ENCODE measurements around the gene GPD1. TPM values are rescaled to one million over a fixed set of nuclear protein-coding genes. Genes with fewer than 3 reads are reported as not detected.

The GPD1 gene
- total RNA-seq, 1 donor from 2014 or later = not detected

GRCh38 chr12:50061946-50062686 is 41.7 kb upstream of the GPD1 start:
- no peak for DNase-seq (ENCODE audit: low spot score)
- H3K9me3 Mint-ChIP-seq (ENCODE audit: low read depth) = no peaks in the 10 kb centered on the region
- no peak for TF ChIP-seq CTCF (IDR thresholded peaks at IDR 0.05)
- H3K4me1 Mint-ChIP-seq (ENCODE audit: low read depth) = peaks cover 6% of the 10 kb centered on the region
- H3K36me3 Mint-ChIP-seq (ENCODE audit: low read depth) = no peaks in the 10 kb centered on the region
- no peak overlapping the region for H3K27ac Mint-ChIP-seq (ENCODE audit: unreplicated experiment)
- no peaks in the 10 kb centered on the region for H3K27me3 Mint-ChIP-seq (ENCODE audit: low read depth)
- H3K4me3 Mint-ChIP-seq (ENCODE audit: unreplicated experiment) = no peak overlapping the region

DNA sequence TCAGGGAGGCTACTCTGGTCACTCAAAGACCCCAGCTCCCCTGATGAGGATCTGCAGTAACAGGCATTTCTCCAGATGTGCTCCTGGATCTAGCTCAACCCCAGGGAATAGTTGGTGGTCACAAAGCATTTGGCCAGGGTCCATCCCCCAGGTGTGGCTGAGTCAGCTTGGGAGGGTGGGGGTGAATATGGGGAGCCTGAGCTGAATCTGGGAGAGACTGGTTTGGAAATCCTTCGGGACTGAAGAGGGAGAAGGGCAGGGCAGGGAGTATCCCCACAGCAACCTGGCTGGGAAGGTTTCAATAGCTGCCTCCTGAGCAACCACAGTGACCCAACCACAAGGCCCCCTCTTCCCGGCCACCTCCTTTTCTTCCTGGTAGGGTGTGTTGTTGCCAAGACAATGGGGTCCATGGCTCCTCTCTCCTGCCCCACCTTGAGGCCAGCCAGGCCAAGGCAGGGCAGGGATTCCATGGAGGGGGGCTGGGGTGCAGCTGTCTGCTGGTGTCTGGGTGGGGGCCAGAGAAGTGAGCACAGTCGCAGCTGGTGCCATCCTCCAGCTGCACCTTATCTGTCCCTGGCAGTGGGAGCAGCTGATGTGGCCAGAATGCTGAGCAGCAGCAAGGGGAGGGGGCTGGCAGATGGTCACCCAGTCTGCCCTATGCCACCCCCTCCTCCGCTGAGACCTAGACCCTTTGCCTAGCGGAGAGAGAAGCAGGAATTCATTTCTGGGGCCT is 40.9 kb upstream of the GPD1 start:
- TF ChIP-seq CTCF (IDR thresholded peaks at IDR 0.05) = no peak
- H3K27me3 Mint-ChIP-seq (ENCODE audit: low read depth) = no peaks in the 10 kb centered on the region
- H3K4me3 Mint-ChIP-seq (ENCODE audit: unreplicated experiment) = no peak overlapping the region
- H3K4me1 Mint-ChIP-seq (ENCODE audit: low read depth) = peaks cover 5% of the 10 kb centered on the region
- H3K9me3 Mint-ChIP-seq (ENCODE audit: low read depth) = no peaks in the 10 kb centered on the region
- DNase-seq (ENCODE audit: low spot score) = peak; percentile 70
- H3K36me3 Mint-ChIP-seq (ENCODE audit: low read depth) = no peaks in the 10 kb centered on the region
- H3K27ac Mint-ChIP-seq (ENCODE audit: unreplicated experiment) = no peak overlapping the region

- no peak overlapping the region for H3K4me3 Mint-ChIP-seq (ENCODE audit: unreplicated experiment)
- no peaks in the 10 kb centered on the region for H3K9me3 Mint-ChIP-seq (ENCODE audit: low read depth)
- H3K27me3 Mint-ChIP-seq (ENCODE audit: low read depth) = no peaks in the 10 kb centered on the region
- peaks cover 11% of the 10 kb centered on the region for H3K4me1 Mint-ChIP-seq (ENCODE audit: low read depth)
- H3K36me3 Mint-ChIP-seq (ENCODE audit: low read depth) = no peaks in the 10 kb centered on the region
- no peak for TF ChIP-seq CTCF (IDR thresholded peaks at IDR 0.05)
- DNase-seq (ENCODE audit: low spot score) = no peak
- H3K27ac Mint-ChIP-seq (ENCODE audit: unreplicated experiment) = no peak overlapping the region
Measured at GRCh38 chr12:50065726-50066310, 38.0 kb upstream of the GPD1 start.

DNA sequence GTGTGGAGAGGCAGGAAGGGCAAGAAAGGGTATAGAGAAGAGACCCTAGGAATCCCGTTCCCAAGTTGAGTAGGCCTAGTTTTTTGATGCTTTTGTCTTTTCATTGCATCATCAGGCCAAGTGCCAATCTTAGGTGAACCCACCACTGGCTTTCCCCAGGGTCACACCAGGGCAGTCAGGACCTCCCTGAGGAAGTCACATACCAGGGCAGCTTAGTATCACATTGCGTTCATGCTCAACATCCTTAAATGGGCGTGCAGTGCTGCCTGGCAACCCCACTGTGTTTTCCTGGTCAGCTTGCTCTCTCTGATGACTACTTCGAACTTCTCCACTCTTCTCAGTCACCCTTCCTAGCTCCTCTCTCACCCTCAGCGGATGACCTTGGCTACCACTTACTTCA is 37.4 kb upstream of the GPD1 start:
- no peak for DNase-seq (ENCODE audit: low spot score)
- Mint-ChIP-seq H3K9me3 (ENCODE audit: low read depth) (no peaks in the 10 kb centered on the region), H3K4me1 (ENCODE audit: low read depth) (peaks cover 12% of the 10 kb centered on the region), H3K27ac (ENCODE audit: unreplicated experiment) (no peak overlapping the region), H3K36me3 (ENCODE audit: low read depth) (no peaks in the 10 kb centered on the region), H3K4me3 (ENCODE audit: unreplicated experiment) (no peak overlapping the region), H3K27me3 (ENCODE audit: low read depth) (no peaks in the 10 kb centered on the region)
- no peak for TF ChIP-seq CTCF (IDR thresholded peaks at IDR 0.05)

- no peaks in the 10 kb centered on the region for H3K27me3 Mint-ChIP-seq (ENCODE audit: low read depth)
- H3K4me1 Mint-ChIP-seq (ENCODE audit: low read depth) = peaks cover 12% of the 10 kb centered on the region
- H3K27ac Mint-ChIP-seq (ENCODE audit: unreplicated experiment) = no peak overlapping the region
- no peak for TF ChIP-seq CTCF (IDR thresholded peaks at IDR 0.05)
- no peaks in the 10 kb centered on the region for H3K36me3 Mint-ChIP-seq (ENCODE audit: low read depth)
- no peak overlapping the region for H3K4me3 Mint-ChIP-seq (ENCODE audit: unreplicated experiment)
- no peaks in the 10 kb centered on the region for H3K9me3 Mint-ChIP-seq (ENCODE audit: low read depth)
- no peak for DNase-seq (ENCODE audit: low spot score)
Measured at GRCh38 chr12:50069069-50069468, 34.7 kb upstream of the GPD1 start.

Data from chondrocyte (in vitro differentiated cells).